Measurements from ENCODE around the gene APBB3.

GRCh38 chr5:140548300-140548688 lies 16.1 kb downstream of the APBB3 start:
- TF ChIP-seq CTCF (IDR thresholded peaks at IDR 0.05; ENCODE audit: low read depth, low read length) (no peak), MYC (IDR thresholded peaks at IDR 0.05; ENCODE audit: low read depth, low read length) (no peak), POLR2A (IDR thresholded peaks at IDR 0.05; ENCODE audit: extremely low read depth, insufficient read length) (no peak), MAX (IDR thresholded peaks at IDR 0.05; ENCODE audit: low read depth, low read length) (no peak)
